ENCODE measurements around the gene SH2D7. TPM values are rescaled to one million over a fixed set of nuclear protein-coding genes. Genes with fewer than 3 reads are reported as not detected.
"Not testable (repeated sequence)": the region's sequence is repeated elsewhere in the genome, so short reads cannot be mapped to it uniquely, and the experiment has no call there.

Gene SH2D7
- total RNA-seq, 2 donors from 2014 or later, result 0.89 to 2.4 TPM

DNA sequence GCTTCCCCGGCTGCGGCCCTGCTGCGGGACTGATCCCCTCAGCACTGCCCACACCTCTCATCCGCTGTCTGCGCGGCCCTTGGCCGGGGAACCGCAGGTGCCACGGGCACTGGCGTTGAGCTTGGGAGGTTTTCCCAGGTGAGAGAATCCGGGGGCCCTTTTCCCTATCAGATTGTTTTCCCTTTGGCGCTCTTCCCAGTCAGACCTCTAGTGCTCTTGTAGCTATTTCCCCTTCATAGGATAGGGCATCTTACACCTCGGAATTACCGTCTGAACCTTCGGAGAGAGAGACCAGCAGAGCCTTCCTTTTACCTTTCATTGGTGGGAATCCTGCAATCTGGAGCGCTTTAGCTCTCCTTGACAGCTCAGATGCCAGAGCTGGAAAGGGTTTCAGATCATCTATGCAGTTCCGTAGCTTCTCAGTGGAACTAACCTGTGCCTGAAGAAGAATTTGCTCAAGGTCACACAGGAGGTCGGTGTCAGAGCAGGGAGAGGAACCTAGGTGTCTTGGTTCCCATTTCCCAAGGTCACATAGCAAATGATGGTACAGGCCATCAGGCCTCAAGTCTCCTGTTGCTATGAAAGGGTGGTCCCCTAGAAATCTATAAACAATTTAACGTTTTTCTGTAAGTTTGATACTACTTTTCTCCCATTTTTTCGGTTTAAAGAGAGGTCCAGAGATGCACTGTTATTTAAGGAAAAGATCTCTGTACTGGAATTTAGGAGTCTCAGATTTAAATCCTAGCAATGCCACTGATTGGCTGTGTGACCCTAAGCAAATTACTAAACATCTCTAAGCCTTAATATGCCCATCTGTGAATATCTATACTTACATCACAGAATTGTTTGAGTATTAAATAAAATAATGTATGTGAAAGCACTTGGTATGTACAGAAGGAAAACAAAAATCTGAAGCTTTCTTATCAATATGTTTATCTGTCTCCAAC is 57.7 kb downstream of the SH2D7 start:
- ATAC-seq (peak; percentile 38), DNase-seq (no peak)
- intact Hi-C loops (cut with DNase I, micrococcal nuclease), result no loop called here

DNA sequence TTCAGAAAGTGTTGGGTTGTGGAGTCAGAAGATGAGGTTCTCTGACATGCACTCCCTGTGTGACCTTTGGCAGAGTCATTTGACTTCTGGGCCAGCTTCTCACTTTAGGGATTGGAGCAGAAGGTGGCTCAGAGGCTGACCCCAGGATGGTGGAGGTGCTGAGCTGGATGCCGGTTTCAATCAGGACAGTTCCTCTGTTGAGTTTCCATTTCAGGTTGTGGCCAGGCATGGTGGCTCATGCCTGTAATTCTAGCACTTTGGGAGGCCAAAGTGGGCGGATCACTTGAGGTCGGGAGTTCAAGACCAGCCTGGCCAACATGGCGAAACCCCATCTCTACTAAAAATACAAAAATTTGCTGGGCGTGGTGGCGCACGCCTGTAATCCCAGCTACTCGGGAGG is 58.7 kb downstream of the SH2D7 start:
- not testable (repeated sequence) for DNase-seq

More for the DNA sequence above, 58.7 kb downstream of the SH2D7 start:
- intact Hi-C loops (cut with DNase I, micrococcal nuclease); ATAC-seq: not testable (repeated sequence)

Other genes starting within 250 kb of the SH2D7 start
- 10 to 100 TPM; 41.3 to 63.5 TPM for gene TBC1D2B, start 14.8 kb upstream of the SH2D7 start, total RNA-seq
- 10 to 100 TPM; 12.0 to 19.7 TPM for gene CIB2, start 38.9 kb downstream of the SH2D7 start, total RNA-seq
- 100 to 1,000 TPM; 176 to 247 TPM for gene IDH3A, start 56.8 kb downstream of the SH2D7 start, total RNA-seq
- under 1 TPM; 0.45 to 0.58 TPM for gene ACSBG1, start 142.0 kb downstream of the SH2D7 start, total RNA-seq
- 10 to 100 TPM; 36.7 to 39.6 TPM for gene DNAJA4, start 172.0 kb downstream of the SH2D7 start, total RNA-seq
- 10 to 100 TPM; 33.2 to 35.1 TPM for gene SKIC8, start 207.0 kb downstream of the SH2D7 start, total RNA-seq
- gene CRABP1, start 247.8 kb downstream of the SH2D7 start, total RNA-seq, result 1 to 10 TPM in 1 of 2 donors, under 1 TPM in 1; 0.61 to 1.5 TPM

Data from left colon (tissue), 2 donors.